Measurements from ENCODE around the gene TUBGCP2.
"Not testable (repeated sequence)": the region's sequence is repeated elsewhere in the genome, so short reads cannot be mapped to it uniquely, and the experiment has no call there.

- not testable (repeated sequence) for TF ChIP-seq CTCF (IDR thresholded peaks at IDR 0.05; ENCODE audit: low read depth, low read length, poor library complexity, severe bottlenecking); EZH2phosphoT487 (IDR thresholded peaks at IDR 0.05; ENCODE audit: borderline replicate concordance, low read length)
Measured at GRCh38 chr10:133322064-133322709, 13.5 kb upstream of the TUBGCP2 start.
